Hepatic stellate cell (primary cell): ENCODE data around the gene KRT1.
"Not testable (repeated sequence)": the region's sequence is repeated elsewhere in the genome, so short reads cannot be mapped to it uniquely, and the experiment has no call there.

ENCODE experiments used
- DNase-seq: peaks from one replicate; pipeline ENCODE4 v3.0.0; 2011; ENCODE audit warnings: low spot score

The KRT1 gene

DNA sequence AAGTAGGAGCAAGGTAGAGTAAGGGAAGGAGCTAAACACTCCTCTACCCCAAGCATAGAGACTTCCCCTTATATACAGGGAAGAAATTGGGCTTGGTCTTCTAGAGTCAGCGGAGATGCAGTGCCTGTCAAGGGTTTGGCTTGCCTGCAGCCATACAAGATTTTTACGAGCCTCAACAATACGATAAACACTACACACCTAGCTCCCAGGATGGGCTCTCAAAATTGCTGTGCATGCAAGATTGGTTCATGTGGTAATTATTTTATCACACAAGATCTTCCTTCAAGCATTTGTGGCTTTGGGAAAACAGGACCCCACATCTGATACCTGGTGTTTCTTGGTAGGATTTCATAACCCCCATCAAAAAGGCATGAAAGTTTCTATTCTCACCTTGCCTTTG, at the start of gene KRT1:
Gene KRT1, minus strand, starts transcription at position 45 of the 400 bp plus-strand sequence. CDS start 59 bp downstream, outside the sequence.
- no peak for DNase-seq

DNA sequence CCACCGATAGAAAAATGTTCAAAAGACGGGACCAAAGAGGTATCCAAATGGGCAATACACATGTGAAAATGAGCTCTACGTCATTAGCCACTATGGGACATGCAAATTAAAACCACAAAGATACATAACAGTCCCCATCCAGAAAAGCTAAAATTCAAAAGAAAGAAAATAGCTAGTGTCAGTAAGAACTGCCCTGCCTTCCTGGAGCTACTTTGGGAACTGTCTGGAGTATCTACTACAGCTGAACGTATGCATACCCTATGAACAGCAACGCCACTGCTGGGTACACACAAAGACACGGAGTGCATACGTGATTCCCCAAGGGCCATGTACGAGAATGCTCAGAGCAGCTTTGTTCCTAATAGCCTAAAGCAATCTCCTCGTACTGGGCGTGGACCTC, 48.9 kb upstream of the KRT1 start:
- no peak for DNase-seq

DNA sequence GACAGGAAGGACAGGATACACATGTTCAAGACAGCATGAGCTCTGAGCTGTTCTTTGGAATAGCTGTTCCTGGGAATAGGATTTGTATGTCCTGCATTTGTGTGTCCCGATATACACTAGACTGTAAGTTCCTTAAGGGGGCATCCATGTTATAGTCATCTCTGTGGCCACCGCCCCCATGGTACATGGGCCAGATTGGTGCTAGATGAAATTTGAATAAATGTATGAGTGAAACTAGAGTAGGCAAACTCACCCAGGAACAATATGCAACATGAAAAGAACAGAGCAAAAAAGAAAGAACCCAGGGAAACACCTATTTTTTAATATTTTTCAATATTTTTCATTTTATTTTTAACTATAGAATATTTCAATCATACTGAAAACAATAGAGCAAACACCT, 48.2 kb upstream of the KRT1 start:
- no peak for DNase-seq

DNA sequence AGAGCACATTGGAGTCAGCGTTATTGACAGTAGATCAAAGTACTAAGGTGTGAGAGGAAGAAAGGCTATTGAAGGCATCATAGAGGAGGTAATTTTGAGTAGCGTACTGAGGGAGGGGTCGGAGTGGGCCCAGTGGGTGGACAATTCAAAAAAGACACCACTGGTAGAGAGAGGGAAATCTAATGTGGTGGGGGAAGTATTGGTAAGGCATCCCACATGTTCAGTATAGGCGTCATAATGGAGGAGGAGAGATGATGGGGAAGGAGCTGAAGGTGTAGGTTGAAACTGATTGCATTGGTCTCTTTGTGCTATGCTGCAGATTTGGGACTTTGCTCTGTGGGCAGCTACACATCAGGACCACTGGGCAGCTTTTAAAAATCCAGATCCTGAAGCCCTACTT, 46.8 kb upstream of the KRT1 start:
- no peak for DNase-seq

DNA sequence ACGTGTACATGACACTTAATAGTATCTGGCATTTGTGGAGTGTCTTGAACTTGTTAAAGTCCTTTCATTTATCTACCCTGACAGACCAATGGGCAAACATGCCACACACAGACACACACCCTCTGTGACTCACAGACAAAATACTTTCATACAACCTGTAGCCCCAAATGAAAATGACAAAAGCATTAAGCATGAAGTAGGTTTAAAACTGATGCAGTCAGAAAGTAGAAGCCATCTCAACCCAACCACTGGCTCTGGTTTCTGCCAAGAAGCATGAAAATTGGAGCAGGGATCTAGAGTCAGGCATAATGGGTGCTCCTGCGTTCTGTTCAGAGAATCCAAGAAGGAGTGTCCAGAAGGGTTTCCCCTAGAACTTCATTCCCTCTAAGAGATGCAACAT, 46.2 kb upstream of the KRT1 start:
- no peak for DNase-seq

DNA sequence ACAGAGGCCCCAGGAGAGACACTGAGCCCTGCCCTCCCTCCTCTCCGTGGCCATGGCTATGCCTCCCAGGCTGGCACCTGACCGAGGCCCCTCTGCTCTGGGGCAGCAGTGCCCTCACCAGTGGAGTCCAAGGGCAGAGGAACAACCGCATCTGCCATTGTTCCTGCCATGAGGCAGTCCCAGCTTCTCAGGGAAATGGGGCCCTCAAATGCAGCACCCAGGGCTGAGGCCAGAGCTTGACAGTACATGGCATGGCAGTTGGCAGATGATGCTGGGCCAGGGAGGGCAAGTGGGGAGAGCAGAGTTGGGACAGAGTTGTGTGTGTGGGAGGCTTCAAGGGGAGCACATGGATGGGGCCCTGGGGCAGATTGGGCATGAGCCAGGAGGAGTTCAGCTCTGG, 44.2 kb upstream of the KRT1 start:
- no peak for DNase-seq

DNA sequence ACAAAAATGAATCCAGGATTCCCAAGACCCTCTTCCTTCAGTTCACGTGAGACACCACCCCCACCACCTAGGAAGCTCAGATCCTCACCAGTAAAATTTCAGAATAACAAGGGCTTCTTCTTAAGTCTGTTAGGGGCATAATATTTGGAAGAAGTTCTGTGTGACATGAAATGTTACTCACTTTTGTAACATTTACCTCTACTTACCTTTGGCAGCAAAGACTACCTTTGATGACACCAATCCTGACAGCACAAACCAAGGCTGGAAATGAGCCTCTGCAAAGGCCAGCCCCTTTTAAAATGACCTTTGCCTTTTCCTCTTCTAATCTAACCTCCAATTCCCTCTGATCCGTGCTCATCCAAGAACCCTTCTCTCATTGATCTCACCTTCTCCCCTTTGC, 42.5 kb upstream of the KRT1 start:
- DNase-seq: no peak

- no peak for DNase-seq
These were observed 41.7 kb upstream of the KRT1 start for GRCh38 chr12:52721838-52722470.

GRCh38 chr12:52720365-52720886, 40.2 kb upstream of the KRT1 start:
- DNase-seq: no peak

- DNase-seq: no peak
These were observed 35.9 kb upstream of the KRT1 start for GRCh38 chr12:52716061-52716460.

- DNase-seq: no peak
These were observed 35.2 kb upstream of the KRT1 start for GRCh38 chr12:52715416-52715815.

GRCh38 chr12:52714887-52715281, 34.7 kb upstream of the KRT1 start:
- DNase-seq: no peak

DNA sequence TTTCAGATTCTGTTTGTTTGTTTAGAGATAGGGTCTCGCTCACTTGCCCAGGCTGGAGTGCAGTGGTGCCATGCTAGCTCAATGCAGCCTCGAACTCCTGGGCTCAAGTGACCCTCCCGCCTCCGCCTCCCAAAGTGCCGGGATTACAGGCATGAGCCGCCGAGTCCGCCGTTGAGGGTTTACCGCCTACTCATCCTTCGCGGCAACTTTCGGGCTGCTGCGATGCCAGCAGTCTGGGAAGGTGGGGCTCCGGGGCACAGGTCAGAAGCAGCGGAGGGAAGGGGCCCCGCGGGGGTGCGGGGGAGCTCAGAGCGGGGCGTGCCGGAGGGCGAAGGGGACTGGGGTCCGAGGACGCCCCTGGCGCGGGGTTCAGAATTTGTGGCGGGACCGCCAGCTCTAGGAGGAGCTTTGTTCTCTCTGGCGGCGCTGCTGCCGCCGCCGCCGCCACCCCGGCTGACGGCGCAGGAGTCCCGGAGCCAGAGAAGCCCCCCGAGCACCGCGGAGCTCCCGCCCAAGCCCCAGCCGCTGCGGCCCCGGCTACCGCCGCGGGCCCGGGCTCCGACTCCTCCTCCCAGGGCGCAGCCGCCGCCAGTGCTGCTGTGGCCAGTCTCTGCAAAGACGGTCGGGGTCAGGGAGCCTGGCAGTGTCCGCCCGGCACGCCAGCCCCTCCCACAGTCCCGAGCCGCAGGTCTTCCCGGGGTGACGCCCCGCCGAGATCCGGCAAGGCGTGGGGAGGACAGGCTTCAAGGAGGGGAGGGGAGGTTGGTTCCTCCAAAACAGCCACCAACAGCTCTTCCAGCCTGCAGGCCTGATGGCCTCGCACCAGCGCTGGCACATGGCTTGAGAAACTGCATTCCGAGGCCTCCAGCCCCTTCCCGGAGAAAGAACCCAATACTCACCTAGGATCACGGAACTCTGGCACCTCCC, 34.0 kb upstream of the KRT1 start:
- DNase-seq: no peak

DNA sequence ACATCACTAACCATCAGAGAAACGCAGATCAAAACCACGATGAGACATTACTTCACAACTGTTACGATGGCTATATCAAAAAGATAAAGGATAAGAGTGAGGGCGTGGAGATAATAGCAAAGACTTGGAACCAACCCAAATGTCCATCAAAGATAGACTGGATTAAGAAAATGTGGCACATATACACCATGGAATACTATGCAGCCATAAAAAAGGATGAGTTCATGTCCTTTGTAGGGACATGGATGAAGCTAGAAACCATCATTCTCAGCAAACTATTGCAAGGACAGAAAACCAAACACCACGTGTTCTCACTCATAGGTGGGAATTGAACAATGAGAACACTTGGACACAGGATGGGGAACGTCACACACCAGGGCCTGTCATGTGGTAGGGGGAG, 31.9 kb upstream of the KRT1 start:
- not testable (repeated sequence) for DNase-seq

DNA sequence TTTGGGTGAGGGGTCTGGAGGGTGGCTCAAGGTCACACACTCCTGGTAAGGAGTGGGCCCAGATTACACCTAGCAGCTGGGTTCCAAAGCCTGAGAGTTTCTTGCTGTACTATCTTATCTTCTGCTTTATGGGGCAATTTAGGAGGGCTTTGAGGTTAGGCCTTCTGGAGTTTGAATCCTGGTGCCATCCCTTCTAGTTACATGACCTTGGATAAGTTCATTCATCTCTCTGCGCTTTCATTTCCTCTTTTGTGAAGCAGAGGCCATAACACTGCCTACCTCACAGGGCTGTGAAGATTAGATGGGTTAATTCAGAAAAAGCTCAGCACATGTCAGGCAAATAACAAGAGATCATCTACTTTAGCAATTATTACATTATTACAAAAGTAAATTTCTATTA, 30.5 kb upstream of the KRT1 start:
- DNase-seq: no peak

GRCh38 chr12:52708010-52708409, 27.8 kb upstream of the KRT1 start:
- no peak for DNase-seq

GRCh38 chr12:52704464-52704863, 24.3 kb upstream of the KRT1 start:
- DNase-seq: no peak

DNA sequence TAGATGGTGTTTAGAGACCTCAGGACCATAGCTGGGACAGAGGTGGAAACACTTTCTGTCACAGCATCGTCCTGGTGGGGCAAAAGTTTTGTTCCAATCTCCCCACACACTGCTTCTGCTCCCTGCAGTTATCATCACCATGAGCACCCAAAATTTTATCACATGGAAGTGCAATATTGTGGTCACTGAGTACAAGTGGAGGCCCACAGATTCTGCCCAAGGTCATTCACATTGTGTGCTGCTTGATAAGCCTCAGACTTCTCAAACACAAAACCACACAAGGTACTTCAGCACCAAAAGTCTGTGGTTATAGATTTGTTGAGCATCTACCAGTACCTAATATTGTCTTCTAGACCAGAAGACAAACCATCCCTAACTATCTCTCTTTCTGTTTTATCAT, 23.7 kb upstream of the KRT1 start:
- DNase-seq: no peak

- DNase-seq: no peak
These were observed 23.2 kb upstream of the KRT1 start, which contains the start of gene KRT77 for GRCh38 chr12:52703424-52703823. Gene KRT77, minus strand, starts transcription at chr12:52703524. Its CDS starts 90 bp downstream, at chr12:52703434.

DNA sequence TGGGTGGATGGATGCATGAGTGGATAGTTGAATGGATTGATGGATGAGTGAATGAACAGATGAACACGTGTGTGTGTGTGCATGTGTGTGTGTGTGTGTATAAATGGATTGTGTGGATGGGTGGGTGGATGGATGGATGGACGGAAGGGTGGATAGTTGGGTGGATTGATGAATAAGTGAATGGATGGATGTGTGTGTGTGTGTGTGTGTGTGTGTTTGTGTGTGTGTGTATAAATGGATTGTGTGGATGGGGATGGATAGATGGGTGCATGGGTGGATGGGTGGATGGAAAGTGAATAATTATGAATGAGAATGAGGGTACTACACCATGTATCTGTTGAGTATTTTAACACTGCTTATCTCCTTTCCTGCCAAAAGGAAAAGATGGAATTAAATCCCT, 22.1 kb upstream of the KRT1 start:
- no peak for DNase-seq

GRCh38 chr12:52701281-52701680, 21.1 kb upstream of the KRT1 start:
- DNase-seq: no peak

DNA sequence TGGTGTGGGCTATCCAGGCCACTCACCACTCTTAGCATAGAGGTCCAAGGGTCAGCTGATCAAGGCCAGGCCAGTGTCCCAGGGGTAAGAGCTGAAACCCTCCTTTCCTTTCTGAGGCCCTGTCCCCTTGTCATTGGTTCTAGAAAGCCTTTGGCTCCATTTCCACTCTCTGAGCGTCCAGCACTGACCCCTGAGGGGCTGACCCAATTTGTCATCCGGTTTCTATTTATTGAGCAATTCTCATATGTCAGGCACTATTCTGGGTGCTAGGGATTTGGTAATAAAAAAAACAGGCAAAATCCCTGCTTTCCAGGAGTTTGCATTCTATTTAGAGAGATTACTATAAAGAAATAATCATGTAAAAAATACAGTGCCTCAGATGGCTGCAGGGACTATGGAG, 19.8 kb upstream of the KRT1 start:
- DNase-seq: no peak

GRCh38 chr12:52699373-52699772, 19.2 kb upstream of the KRT1 start:
- DNase-seq: no peak
